GM12865 (cell line): ENCODE results near the gene NYNRIN.

Experiments
- DNase-seq: peaks from one replicate; pipeline ENCODE4 v3.0.0; 2010; ENCODE audit warnings: low read depth
- H3K4me3 ChIP-seq: 2 replicates; pipeline ENCODE4 v1.5.1; 2011; ENCODE audit warnings: mild to moderate bottlenecking, low read depth, low read length, control low read depth
- CTCF ChIP-seq: IDR thresholded peaks from 2 replicates; pipeline ENCODE4 v1.5.1; 2011; ENCODE audit warnings: low read length, control low read depth, low read depth, inconsistent platforms; ENCODE audit not compliant: insufficient read depth; ENCODE audit errors: missing control alignments

The NYNRIN gene

GRCh38 chr14:24430143-24430681 lies 31.4 kb downstream of the NYNRIN start:
- peak overlapping the region; percentile 66 for H3K4me3 ChIP-seq
- no peak for TF ChIP-seq CTCF
- peak; percentile 78 for DNase-seq

GRCh38 chr14:24430682-24431568 lies 32.1 kb downstream of the NYNRIN start:
- no peak for TF ChIP-seq CTCF
- peak overlapping the region; percentile 66 for H3K4me3 ChIP-seq
- peak; percentile 85 for DNase-seq

- DNase-seq = peak; percentile 96
- H3K4me3 ChIP-seq = peak overlapping the region; percentile 66
- peak; percentile 99 for TF ChIP-seq CTCF
Observed at GRCh38 chr14:24431569-24432258, 32.9 kb downstream of the NYNRIN start.

- DNase-seq = no peak
- H3K4me3 ChIP-seq = no peak overlapping the region
- TF ChIP-seq CTCF = no peak
Observed at GRCh38 chr14:24432259-24433131, 33.7 kb downstream of the NYNRIN start.

- DNase-seq = no peak
- no peak overlapping the region for H3K4me3 ChIP-seq
- no peak for TF ChIP-seq CTCF
Observed at GRCh38 chr14:24434036-24434435, 35.2 kb downstream of the NYNRIN start.

- no peak for TF ChIP-seq CTCF
- no peak for DNase-seq
- H3K4me3 ChIP-seq = no peak overlapping the region
Observed at GRCh38 chr14:24434676-24435075, 35.9 kb downstream of the NYNRIN start.
